ENCODE results near the gene LIN28B.

- TF ChIP-seq CTCF (IDR thresholded peaks at IDR 0.05; ENCODE audit: borderline replicate concordance, extremely low read depth, low read length, poor library complexity, severe bottlenecking) (no peak), EZH2 (IDR thresholded peaks at IDR 0.05; ENCODE audit: borderline replicate concordance, low read depth, low read length, severe bottlenecking) (no peak)
Measured at GRCh38 chr6:105042648-105043047, 85.7 kb downstream of the LIN28B start.

Data from DND-41 (cell line).